GF-D8 (cell line): ENCODE measurements around the gene OR5D13.

Experiments
- DNase-seq: peaks from one replicate; lab custom pipeline; 2025; lab: John Stamatoyannopoulos, UW

The OR5D13 gene, protein sequence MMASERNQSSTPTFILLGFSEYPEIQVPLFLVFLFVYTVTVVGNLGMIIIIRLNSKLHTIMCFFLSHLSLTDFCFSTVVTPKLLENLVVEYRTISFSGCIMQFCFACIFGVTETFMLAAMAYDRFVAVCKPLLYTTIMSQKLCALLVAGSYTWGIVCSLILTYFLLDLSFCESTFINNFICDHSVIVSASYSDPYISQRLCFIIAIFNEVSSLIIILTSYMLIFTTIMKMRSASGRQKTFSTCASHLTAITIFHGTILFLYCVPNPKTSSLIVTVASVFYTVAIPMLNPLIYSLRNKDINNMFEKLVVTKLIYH

DNA sequence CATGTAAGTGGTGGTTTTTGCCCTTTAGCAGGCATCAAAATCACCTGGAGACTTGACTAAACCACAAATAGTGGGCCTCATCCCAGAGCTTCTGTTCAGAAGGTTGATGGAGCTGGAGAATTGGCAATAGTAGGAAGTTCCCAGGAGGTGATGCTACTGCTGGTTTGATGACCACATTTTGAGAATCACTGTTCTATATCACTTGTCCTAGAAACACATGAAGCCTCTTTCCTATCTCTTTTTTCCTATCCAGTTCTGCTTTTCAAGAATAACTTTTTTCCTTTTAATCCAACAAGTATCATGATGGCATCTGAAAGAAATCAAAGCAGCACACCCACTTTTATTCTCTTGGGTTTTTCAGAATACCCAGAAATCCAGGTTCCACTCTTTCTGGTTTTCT lies at the start of gene OR5D13:
TSS of gene OR5D13 (plus strand) at position 301 of the 400 bp plus-strand sequence. CDS start at position 301, 0 bp downstream.
- DNase-seq = no peak

DNA sequence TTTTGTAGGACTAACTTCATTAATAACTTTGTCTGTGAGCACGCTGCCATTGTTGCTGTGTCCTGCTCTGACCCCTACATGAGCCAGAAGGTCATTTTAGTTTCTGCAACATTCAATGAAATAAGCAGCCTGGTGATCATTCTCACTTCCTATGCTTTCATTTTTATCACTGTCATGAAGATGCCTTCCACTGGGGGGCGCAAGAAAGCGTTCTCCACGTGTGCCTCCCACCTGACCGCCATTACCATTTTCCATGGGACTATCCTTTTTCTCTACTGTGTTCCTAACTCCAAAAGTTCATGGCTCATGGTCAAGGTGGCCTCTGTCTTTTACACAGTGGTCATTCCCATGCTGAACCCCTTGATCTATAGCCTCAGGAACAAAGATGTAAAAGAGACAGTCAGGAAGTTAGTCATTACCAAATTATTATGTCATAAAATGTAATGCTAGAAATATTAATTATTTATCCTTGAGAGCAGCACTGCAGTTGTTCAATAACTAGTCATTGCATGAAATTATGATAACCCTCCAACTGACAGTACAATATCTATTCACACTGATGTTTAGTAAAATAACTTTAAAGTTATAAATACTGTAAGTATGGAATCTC lies 46.4 kb upstream of the OR5D13 start:
- no peak for DNase-seq

DNA sequence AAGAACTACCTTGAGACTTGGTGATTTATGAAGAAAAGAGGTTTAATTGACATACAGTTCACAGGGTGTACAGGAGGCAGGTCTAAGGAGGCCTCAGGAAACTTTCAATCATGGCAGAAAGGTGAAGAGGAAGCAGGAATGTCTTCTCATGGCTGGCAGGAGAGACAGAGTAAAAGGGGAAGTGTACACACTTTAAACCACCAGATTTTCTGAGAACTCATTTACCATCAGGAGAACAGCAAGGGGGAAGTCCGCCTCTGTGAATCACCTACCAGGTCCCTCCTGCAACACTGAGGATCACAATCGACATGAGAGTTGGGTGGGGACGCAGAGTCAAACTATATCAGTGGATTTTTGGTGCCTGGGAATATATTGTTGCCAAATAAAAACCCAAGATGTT lies 40.3 kb upstream of the OR5D13 start:
- no peak for DNase-seq

DNA sequence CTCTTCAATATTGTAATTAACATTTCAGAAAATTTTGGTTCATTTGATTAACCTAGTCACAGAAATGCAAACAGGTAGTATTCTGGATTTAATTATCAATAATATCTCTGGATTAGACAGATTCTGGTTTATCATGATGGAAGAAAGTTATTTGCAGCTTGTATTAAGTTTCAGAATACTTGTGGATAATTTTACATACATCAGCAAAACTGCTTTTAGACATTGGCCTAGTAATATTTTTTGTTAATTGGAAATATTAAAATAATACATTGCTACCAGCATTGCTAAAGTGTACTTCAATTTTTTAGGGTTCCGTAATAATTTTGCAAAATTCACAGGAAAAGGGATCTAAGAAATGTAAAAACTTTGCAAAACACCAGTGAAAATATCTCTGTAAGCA lies 18.4 kb downstream of the OR5D13 start:
- DNase-seq = no peak

DNA sequence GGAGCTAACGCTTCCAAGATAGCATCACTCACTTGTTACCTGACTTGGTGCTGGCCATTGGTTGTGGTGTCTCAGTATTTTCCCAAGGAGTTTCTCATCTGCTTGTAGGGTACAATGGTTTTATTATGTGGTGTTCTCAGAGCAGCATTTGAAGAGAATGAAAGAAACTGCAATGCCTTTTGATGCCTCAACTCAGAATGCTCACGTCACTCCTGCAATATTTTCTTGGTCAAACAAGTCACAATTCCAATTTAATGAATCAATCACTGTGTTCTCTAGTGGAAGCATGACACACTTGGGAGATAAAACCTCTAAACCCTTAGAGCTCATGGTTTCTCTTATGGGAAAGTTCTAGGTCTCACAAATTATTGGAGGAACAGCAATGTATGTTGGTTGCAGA lies 20.1 kb downstream of the OR5D13 start:
- no peak for DNase-seq

DNA sequence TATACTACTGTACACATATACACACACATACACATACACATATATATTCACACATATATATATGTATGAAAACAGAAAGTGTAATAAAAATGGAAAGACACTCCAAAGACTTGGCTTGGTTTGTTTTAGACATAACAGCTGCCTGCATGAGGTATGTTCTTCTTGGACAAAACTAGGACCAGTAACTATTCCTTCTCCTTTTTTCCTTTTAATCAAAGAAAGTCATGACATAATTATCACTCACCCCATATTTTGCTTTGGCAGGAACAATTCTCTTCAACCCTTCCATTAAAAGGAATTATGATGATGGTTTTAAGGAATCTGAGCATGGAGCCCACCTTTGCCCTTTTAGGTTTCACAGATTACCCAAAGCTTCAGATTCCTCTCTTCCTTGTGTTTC lies 22.0 kb downstream of the OR5D13 start, which contains the start of gene OR5D14:
TSS of gene OR5D14 (plus strand) at position 301 of the 400 bp plus-strand sequence. CDS start at position 301, 0 bp downstream.
- no peak for DNase-seq

DNA sequence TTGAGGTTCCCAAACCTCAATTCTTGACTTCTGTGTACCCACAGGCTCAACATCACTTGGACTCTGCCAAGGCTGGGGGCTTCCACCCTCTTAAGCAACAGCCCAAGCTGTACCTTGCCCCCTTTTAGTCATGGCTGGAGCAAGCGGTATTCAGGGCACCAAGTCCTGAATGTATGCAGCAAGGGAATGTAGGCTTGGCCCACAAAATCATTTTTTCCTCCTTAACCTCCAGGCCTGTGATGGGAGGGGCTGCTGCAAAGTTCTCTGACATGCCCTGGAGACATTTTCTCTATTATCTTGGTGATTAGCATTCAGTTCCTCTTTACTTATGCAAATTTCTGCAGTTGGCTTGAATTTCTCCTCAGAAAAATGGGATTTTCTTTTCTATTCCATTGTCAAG lies 33.0 kb downstream of the OR5D13 start:
- no peak for DNase-seq

DNA sequence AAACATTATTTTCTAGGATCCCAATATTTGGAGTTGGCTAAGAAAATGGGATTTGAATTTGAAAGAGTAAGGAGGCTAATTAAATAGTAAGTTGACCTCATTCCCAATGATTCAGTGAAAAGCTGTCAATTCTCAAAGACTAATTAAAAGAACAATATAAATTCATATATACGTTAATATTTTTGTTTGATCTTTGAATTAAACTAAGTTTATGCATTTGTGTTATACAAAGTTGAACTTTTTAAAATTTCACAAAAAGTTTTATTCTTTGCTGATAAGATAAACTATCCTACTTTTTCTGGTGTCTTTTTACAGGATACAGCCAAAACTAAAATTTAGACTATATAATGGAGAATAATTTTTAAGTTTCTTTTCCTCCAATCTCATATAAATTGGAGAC lies 37.8 kb downstream of the OR5D13 start, which contains the start of gene OR5L1:
TSS of gene OR5L1 (plus strand) at position 301 of the 400 bp plus-strand sequence. CDS start 100 bp downstream, outside the sequence.
- DNase-seq = no peak

DNA sequence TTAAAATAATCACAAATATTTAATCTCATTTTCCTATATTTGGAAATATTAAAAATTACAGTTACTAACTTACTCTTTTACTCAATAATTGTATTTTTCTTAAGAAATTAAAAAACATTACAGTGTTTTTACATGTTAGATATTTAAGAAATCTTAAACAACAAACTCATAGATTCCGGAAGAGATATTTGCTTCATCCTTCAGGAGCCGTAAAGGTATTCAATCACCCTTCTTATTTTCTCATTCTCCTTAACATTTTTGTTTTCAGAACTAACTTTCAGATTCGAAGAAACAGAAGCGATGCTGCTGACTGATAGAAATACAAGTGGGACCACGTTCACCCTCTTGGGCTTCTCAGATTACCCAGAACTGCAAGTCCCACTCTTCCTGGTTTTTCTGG lies 46.1 kb downstream of the OR5D13 start, which contains the start of gene OR5D18:
TSS of gene OR5D18 (plus strand) at position 301 of the 400 bp plus-strand sequence. CDS start at position 301, 0 bp downstream.
- DNase-seq = no peak
